Liver (tissue), 9 donors: ENCODE results near the gene NDUFAB1. TPM values are rescaled to one million over a fixed set of nuclear protein-coding genes. Genes with fewer than 3 reads are reported as not detected.

Experiments
- DNase-seq: peaks from one replicate; pipeline ENCODE4 v3.0.0-alpha.2; 2017; ENCODE audit warnings: low spot score
- H3K27ac ChIP-seq, 2 donors: one replicate each; pipeline ENCODE4 v1.7.0; 2013; ENCODE audit warnings: inconsistent platforms in 2 of 2, low read length in 2 of 2, control low read depth in 1 of 2, low read depth in 1 of 2, mild to moderate bottlenecking in 1 of 2
- H3K27me3 ChIP-seq, 4 donors: one replicate each; pipeline versions ENCODE4 v1.6.1 to v1.7.0; 2013; ENCODE audit warnings: low read length in 3 of 4, inconsistent platforms in 1 of 4, mild to moderate bottlenecking in 1 of 4, moderate library complexity in 1 of 4; ENCODE audit not compliant: control insufficient read depth in 4 of 4, insufficient read depth in 4 of 4
- H3K36me3 ChIP-seq, 4 donors: one replicate each; pipeline versions ENCODE4 v1.6.1 to v1.7.0; 2013; ENCODE audit warnings: low read length in 3 of 4, mild to moderate bottlenecking in 3 of 4, low read depth in 1 of 4, moderate library complexity in 1 of 4; ENCODE audit not compliant: control insufficient read depth in 4 of 4, insufficient read depth in 3 of 4
- H3K4me1 ChIP-seq, 4 donors: one replicate each; pipeline versions ENCODE4 v1.6.1 to v1.7.0; 2013; ENCODE audit warnings: low read length in 3 of 4, mild to moderate bottlenecking in 3 of 4, moderate library complexity in 1 of 4; ENCODE audit not compliant: control insufficient read depth in 4 of 4, insufficient read depth in 4 of 4
- H3K4me3 ChIP-seq, 3 donors: one replicate each; pipeline versions ENCODE4 v1.6.1 to v1.7.0; 2013; ENCODE audit warnings: low read length in 3 of 3, control low read depth in 1 of 3, low read depth in 1 of 3, mild to moderate bottlenecking in 1 of 3
- H3K9ac ChIP-seq, 2 donors: one replicate each; pipeline ENCODE4 v1.7.0; 2013; ENCODE audit warnings: low read length in 2 of 2, mild to moderate bottlenecking in 2 of 2, moderate library complexity in 2 of 2, control low read depth in 1 of 2, low read depth in 1 of 2
- H3K9me3 ChIP-seq, 4 donors: one replicate each; pipeline versions ENCODE4 v1.6.1 to v1.7.0; 2013; ENCODE audit warnings: low read length in 3 of 4; ENCODE audit not compliant: control insufficient read depth in 4 of 4
- EGR1 ChIP-seq, 2 donors: IDR thresholded peaks; 2 replicates each; pipeline ENCODE4 v1.6.1; 2016 to 2018; ENCODE audit warnings: antibody characterized with exemption in 2 of 2, low read depth in 2 of 2
- FOXA1 ChIP-seq: IDR thresholded peaks from 2 replicates; pipeline ENCODE4 v1.6.1; 2016; ENCODE audit warnings: antibody characterized with exemption
- GABPA ChIP-seq, 2 donors: IDR thresholded peaks in 1 of 2; conservative IDR thresholded peaks in 1 of 2; 2 replicates each; pipeline ENCODE4 v1.6.1; 2016; ENCODE audit warnings: antibody characterized with exemption in 2 of 2, mild to moderate bottlenecking in 1 of 2, moderate library complexity in 1 of 2
- HNF4A ChIP-seq, 2 donors: conservative IDR thresholded peaks; 2 replicates each; pipeline ENCODE4 v1.6.1; 2016; ENCODE audit warnings: antibody characterized with exemption in 2 of 2, mild to moderate bottlenecking in 2 of 2
- MAX ChIP-seq: IDR thresholded peaks from 2 replicates; pipeline ENCODE4 v1.6.1; 2016; ENCODE audit warnings: antibody characterized with exemption
- NR2F2 ChIP-seq: IDR thresholded peaks from 2 replicates; pipeline ENCODE4 v1.6.1; 2016; ENCODE audit warnings: antibody characterized with exemption
- RAD21 ChIP-seq, 2 donors: IDR thresholded peaks; 2 replicates each; pipeline ENCODE4 v1.6.1; 2016; ENCODE audit warnings: antibody characterized with exemption in 2 of 2, mild to moderate bottlenecking in 2 of 2
- RXRA ChIP-seq, 2 donors: IDR thresholded peaks; 2 replicates each; pipeline ENCODE4 v1.6.1; 2017 to 2018; ENCODE audit warnings: antibody characterized with exemption in 2 of 2, mild to moderate bottlenecking in 1 of 2
- SP1 ChIP-seq: IDR thresholded peaks from 2 replicates; pipeline ENCODE4 v1.6.1; 2018; ENCODE audit warnings: antibody characterized with exemption, mild to moderate bottlenecking
- TAF1 ChIP-seq: conservative IDR thresholded peaks from 2 replicates; pipeline ENCODE4 v1.6.1; 2016; ENCODE audit warnings: antibody characterized with exemption, mild to moderate bottlenecking
- YY1 ChIP-seq: IDR thresholded peaks from 2 replicates; pipeline ENCODE4 v1.6.1; 2016; ENCODE audit warnings: antibody characterized with exemption, mild to moderate bottlenecking
- WGBS: extraction: QIAGEN DNeasy Blood & Tissue Kit; methylation state at CpG from one replicate; pipeline ENCODE4 v1.1.7; 2013; 5-methylcytosine and 5-hydroxymethylcytosine counted together
- polyA plus RNA-seq, 2 donors: library from polyadenylated mRNA; stranded (reverse) in 1 of 2; unstranded in 1 of 2; fragments of 200-250 nt in 1 of 2; fragments of >200 nt in 1 of 2; fragmentation: Nextera tagmentation in 1 of 2; extraction: Ambion mirVana in 1 of 2; gene quantifications; one replicate each; pipeline versions ENCODE4 v1.2.1 to v1.2.3, GENCODE V29; 2013 to 2015
- total RNA-seq, 2 donors: library from RNA; depleted of rRNA; stranded (reverse); fragments of >200 nt; gene quantifications; one replicate each; pipeline ENCODE4 v1.2.3, GENCODE V29; 2014
- TF ChIP-seq, protein P1 (sequence below): IDR thresholded peaks from 2 replicates; pipeline ENCODE4 v1.6.1; 2016; ENCODE audit warnings: antibody characterized with exemption, mild to moderate bottlenecking
- TF ChIP-seq, protein P2 (sequence below): IDR thresholded peaks from 2 replicates; pipeline ENCODE4 v1.6.1; 2016; ENCODE audit warnings: antibody characterized with exemption
- TF ChIP-seq, protein P3 (sequence below): fragments of 150-350 bp; IDR thresholded peaks from 2 replicates; pipeline ENCODE4 v1.5.1; 2017; ENCODE audit warnings: improper control_type of control experiment, low read depth, low read length; ENCODE audit not compliant: missing input control
- TF ChIP-seq, protein P4 (sequence below): IDR thresholded peaks from 2 replicates; pipeline ENCODE4 v1.6.1; 2016; ENCODE audit warnings: antibody characterized with exemption
- donor health status: healthy.
- donor health status: healthy.
- donor health status: healthy.
- donor health status: healthy.
- donor health status: healthy.

NDUFAB1 gene
- total and polyA plus RNA-seq, 4 donors = 47.4 to 263 (median 149) TPM

GRCh38 chr16:23556881-23557778 lies 39.0 kb downstream of the NDUFAB1 start, which contains the start of the genes EARS2 and UBFD1:
EARS2 (minus strand) TSS chr16:23557350; CDS start chr16:23557343, 7 bp downstream.
UBFD1 (plus strand) TSS chr16:23557727; CDS start chr16:23557743, 16 bp downstream.
- TF ChIP-seq RXRA (IDR thresholded peaks at IDR 0.05) = peak; percentile 47 to 68
- TF ChIP-seq EGR1 (IDR thresholded peaks at IDR 0.05; ENCODE audit: low read depth in 2 of 2) = peak; percentile 66 to 94
- TF ChIP-seq, protein P1, sequence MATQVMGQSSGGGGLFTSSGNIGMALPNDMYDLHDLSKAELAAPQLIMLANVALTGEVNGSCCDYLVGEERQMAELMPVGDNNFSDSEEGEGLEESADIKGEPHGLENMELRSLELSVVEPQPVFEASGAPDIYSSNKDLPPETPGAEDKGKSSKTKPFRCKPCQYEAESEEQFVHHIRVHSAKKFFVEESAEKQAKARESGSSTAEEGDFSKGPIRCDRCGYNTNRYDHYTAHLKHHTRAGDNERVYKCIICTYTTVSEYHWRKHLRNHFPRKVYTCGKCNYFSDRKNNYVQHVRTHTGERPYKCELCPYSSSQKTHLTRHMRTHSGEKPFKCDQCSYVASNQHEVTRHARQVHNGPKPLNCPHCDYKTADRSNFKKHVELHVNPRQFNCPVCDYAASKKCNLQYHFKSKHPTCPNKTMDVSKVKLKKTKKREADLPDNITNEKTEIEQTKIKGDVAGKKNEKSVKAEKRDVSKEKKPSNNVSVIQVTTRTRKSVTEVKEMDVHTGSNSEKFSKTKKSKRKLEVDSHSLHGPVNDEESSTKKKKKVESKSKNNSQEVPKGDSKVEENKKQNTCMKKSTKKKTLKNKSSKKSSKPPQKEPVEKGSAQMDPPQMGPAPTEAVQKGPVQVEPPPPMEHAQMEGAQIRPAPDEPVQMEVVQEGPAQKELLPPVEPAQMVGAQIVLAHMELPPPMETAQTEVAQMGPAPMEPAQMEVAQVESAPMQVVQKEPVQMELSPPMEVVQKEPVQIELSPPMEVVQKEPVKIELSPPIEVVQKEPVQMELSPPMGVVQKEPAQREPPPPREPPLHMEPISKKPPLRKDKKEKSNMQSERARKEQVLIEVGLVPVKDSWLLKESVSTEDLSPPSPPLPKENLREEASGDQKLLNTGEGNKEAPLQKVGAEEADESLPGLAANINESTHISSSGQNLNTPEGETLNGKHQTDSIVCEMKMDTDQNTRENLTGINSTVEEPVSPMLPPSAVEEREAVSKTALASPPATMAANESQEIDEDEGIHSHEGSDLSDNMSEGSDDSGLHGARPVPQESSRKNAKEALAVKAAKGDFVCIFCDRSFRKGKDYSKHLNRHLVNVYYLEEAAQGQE = peak; percentile 63
- peak; percentile 99 for TF ChIP-seq MAX
- TF ChIP-seq SP1 = peak; percentile 89
- TF ChIP-seq, protein P2, sequence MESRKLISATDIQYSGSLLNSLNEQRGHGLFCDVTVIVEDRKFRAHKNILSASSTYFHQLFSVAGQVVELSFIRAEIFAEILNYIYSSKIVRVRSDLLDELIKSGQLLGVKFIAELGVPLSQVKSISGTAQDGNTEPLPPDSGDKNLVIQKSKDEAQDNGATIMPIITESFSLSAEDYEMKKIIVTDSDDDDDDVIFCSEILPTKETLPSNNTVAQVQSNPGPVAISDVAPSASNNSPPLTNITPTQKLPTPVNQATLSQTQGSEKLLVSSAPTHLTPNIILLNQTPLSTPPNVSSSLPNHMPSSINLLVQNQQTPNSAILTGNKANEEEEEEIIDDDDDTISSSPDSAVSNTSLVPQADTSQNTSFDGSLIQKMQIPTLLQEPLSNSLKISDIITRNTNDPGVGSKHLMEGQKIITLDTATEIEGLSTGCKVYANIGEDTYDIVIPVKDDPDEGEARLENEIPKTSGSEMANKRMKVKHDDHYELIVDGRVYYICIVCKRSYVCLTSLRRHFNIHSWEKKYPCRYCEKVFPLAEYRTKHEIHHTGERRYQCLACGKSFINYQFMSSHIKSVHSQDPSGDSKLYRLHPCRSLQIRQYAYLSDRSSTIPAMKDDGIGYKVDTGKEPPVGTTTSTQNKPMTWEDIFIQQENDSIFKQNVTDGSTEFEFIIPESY = peak; percentile 79
- TF ChIP-seq, protein P3, sequence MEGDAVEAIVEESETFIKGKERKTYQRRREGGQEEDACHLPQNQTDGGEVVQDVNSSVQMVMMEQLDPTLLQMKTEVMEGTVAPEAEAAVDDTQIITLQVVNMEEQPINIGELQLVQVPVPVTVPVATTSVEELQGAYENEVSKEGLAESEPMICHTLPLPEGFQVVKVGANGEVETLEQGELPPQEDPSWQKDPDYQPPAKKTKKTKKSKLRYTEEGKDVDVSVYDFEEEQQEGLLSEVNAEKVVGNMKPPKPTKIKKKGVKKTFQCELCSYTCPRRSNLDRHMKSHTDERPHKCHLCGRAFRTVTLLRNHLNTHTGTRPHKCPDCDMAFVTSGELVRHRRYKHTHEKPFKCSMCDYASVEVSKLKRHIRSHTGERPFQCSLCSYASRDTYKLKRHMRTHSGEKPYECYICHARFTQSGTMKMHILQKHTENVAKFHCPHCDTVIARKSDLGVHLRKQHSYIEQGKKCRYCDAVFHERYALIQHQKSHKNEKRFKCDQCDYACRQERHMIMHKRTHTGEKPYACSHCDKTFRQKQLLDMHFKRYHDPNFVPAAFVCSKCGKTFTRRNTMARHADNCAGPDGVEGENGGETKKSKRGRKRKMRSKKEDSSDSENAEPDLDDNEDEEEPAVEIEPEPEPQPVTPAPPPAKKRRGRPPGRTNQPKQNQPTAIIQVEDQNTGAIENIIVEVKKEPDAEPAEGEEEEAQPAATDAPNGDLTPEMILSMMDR = peak; percentile 100
- TF ChIP-seq YY1 = peak; percentile 95
- peak; percentile 46 to 55 for TF ChIP-seq HNF4A (conservative IDR thresholded peaks at IDR 0.05)
- TF ChIP-seq, protein P4, sequence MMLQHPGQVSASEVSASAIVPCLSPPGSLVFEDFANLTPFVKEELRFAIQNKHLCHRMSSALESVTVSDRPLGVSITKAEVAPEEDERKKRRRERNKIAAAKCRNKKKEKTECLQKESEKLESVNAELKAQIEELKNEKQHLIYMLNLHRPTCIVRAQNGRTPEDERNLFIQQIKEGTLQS = no peak
- TF ChIP-seq RAD21 (IDR thresholded peaks at IDR 0.05) = peak; percentile 75 to 81
- peak; percentile 65 for TF ChIP-seq NR2F2
- TF ChIP-seq FOXA1 = no peak
- peak; percentile 82 to 92 for TF ChIP-seq GABPA (IDR thresholded peaks at IDR 0.05 in 1 of 2, conservative IDR thresholded peaks at IDR 0.05 in 1 of 2)
- TF ChIP-seq TAF1 = no peak
- DNase-seq = peak; percentile 98
- 2% methylated on average over 65 of the region's 65 CpGs for WGBS
- no peaks in the 10 kb centered on the region for H3K27me3 ChIP-seq
- peaks cover 4 to 28% (median 17%) of the 10 kb centered on the region in 4 donors for H3K36me3 ChIP-seq
- H3K4me3 ChIP-seq = peak within 1 kb of the TSS; percentile 84 to 97 (median 92)
- H3K9me3 ChIP-seq = no peaks in the 10 kb centered on the region
- H3K4me1 ChIP-seq = peaks cover 2 to 31% (median 19%) of the 10 kb centered on the region in 4 donors
- H3K27ac ChIP-seq = peak within 1 kb of the TSS; percentile 85 to 86
- H3K9ac ChIP-seq = peak within 1 kb of the TSS; percentile 90 to 92
